Right lobe of liver (tissue), 4 donors: ENCODE measurements around the gene MTAP.

ENCODE experiments used
- CTCF ChIP-seq, 4 donors: fragments of 200-600 bp in 3 of 4; fragments of 450-650 bp in 1 of 4; IDR thresholded peaks; one replicate each; pipeline versions ENCODE4 v1.5.1 to v1.8.0; 2016 to 2022; ENCODE audit warnings: antibody characterized with exemption in 4 of 4, mild to moderate bottlenecking in 2 of 4
- POLR2A ChIP-seq: fragments of 450-650 bp; IDR thresholded peaks from one replicate; pipeline ENCODE4 v1.6.1; 2017; ENCODE audit warnings: antibody characterized with exemption, mild to moderate bottlenecking
- donor health status: DM: no; HTN: no; CAD: no.
- donor health status: DM: no; HTN: no; CAD: no.
- donor health status: DM: no; HTN: yes; CAD: no.

- TF ChIP-seq CTCF (IDR thresholded peaks at IDR 0.05) (no peak), POLR2A (no peak)
Measured at GRCh38 chr9:21923694-21924093, 121.3 kb downstream of the MTAP start.
